HG03045 (cell line): ENCODE measurements around the gene ARID5B.

Source experiments
- ATAC-seq: cut with Tn5 transposase; IDR thresholded peaks from one replicate; pipeline ENCODE4 v1.9.1; 2021; ENCODE audit warnings: mild to moderate bottlenecking, moderate library complexity; ENCODE audit not compliant: unreplicated experiment

ARID5B gene

GRCh38 chr10:62048470-62048869 lies 147.0 kb downstream of the ARID5B start:
- no peak for ATAC-seq

- no peak for ATAC-seq
These were observed 147.6 kb downstream of the ARID5B start for GRCh38 chr10:62048919-62049623.

DNA sequence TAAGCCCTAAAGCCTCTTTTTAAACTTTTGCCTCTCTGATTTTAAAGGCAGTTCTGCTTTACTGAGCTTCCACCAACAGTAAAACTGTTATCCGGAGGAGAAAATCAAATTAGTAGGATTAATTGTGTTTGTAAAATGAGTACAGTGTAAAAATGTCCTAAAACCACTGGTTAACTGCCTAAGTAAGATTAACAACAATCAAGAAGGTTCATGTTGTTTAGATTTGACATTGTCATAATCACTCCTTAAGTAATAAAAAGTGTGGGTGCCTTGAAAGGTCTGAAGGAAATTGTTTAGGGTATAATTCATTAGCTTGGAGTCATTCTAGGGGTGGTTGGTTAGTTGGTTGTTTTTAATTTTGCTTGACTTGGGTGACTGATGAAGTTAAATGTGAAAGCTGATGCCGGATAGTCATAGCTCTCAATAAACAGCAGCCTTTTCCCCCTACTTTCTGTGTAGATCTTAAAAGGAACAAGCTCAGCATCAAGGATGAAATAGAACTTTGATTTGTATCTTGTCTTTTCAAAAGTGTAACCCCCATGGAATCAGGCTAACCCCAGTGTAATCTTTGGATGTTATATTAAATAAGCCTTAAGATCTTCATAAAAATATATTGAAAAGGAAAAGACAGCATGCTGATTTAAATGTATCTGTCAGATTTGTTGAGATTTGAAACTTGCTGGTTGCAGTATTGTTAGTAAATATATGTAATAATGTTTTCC lies 148.3 kb downstream of the ARID5B start:
- ATAC-seq: no peak

GRCh38 chr10:62050346-62050892 lies 148.9 kb downstream of the ARID5B start:
- no peak for ATAC-seq

- ATAC-seq: peak; percentile 42
These were observed 149.5 kb downstream of the ARID5B start for GRCh38 chr10:62050893-62051433.

- no peak for ATAC-seq
These were observed 150.8 kb downstream of the ARID5B start for GRCh38 chr10:62052276-62052675.

- ATAC-seq: no peak
These were observed 152.4 kb downstream of the ARID5B start for GRCh38 chr10:62053860-62054259.

DNA sequence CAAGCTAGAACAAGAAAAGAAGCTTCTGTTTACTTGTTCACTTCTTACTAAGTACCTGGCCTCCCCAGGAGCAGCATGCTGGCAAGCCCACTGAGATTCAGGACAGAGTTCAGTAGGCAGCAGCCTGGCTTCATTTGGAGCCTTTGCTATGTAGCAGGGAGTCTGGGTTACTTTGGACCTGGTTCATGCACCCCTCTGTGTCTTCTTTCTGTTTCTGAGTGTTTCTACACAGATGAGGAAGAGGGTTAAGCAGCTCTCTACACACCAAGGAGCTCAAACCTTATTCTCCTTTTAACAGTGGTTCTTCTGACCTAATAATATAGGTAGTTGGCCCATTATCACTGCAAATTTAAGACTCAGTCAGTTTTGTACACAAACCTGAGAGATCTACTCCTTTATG lies 152.9 kb downstream of the ARID5B start:
- peak; percentile 40 for ATAC-seq

DNA sequence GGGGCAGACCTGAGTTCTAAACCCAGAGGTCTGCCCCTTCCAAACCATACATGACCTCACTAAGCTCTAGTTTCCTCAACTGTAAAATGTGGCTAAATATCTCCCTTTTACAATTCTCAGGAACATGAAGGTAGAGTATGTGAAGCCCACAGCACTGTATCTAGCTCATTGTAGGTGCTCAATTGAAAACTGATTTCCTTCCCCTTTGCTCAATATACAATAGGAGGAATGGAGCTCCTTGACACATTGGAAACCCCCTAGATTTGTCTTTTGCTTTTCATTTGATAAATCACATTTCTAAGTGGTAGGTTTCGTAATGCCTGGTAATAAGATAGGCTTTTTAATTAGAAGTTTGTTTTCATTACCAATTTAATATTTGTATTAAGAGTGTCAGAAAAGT lies 153.3 kb downstream of the ARID5B start:
- peak; percentile 34 for ATAC-seq

DNA sequence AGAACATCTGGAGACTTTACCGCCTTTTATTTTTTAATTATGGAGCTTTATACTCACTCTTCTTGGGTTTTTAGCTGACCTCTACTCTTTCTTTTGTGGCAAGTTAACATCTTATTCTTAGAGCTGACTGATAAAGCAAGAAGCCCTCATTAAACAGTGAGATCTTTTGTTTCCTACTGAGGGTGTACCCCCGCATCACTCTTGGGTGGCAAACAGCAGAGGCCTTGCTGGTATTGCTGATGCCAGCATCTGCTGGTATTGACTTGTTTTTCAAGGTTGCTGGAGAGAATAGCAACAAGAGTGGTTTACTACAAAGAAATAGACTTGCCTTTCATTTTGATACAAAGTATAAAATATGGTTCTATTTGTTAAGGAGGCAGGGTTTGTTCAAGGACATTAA lies 154.7 kb downstream of the ARID5B start:
- ATAC-seq: no peak

DNA sequence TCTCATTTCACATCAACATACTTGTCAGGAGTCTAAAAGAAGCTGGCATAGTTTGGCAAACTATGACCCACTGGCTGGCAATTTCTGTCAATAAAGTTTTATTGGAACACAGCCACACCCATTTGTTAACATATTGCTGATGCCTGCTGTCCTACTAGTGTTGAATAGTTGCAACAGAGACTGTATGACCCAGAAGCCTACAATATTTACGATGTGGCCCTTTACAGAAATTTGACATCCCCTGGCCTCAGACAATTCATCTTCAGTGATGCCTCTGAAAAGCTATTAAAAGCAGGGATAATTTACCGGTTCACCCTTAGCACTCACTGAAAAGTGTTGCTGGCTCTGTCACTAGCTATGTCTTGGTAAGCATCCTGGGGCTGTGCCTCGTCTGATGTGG lies 155.2 kb downstream of the ARID5B start:
- no peak for ATAC-seq

- ATAC-seq: no peak
These were observed 155.9 kb downstream of the ARID5B start for GRCh38 chr10:62057359-62057758.

GRCh38 chr10:62057850-62058249 lies 156.4 kb downstream of the ARID5B start:
- no peak for ATAC-seq

GRCh38 chr10:62058476-62058875 lies 157.0 kb downstream of the ARID5B start:
- no peak for ATAC-seq

GRCh38 chr10:62058896-62059216 lies 157.4 kb downstream of the ARID5B start:
- no peak for ATAC-seq

- ATAC-seq: no peak
These were observed 157.9 kb downstream of the ARID5B start for GRCh38 chr10:62059217-62059920.

- ATAC-seq: no peak
These were observed 160.5 kb downstream of the ARID5B start for GRCh38 chr10:62062028-62062427.

- ATAC-seq: no peak
These were observed 161.4 kb downstream of the ARID5B start for GRCh38 chr10:62062752-62063512.

GRCh38 chr10:62063795-62064472 lies 162.4 kb downstream of the ARID5B start:
- no peak for ATAC-seq

DNA sequence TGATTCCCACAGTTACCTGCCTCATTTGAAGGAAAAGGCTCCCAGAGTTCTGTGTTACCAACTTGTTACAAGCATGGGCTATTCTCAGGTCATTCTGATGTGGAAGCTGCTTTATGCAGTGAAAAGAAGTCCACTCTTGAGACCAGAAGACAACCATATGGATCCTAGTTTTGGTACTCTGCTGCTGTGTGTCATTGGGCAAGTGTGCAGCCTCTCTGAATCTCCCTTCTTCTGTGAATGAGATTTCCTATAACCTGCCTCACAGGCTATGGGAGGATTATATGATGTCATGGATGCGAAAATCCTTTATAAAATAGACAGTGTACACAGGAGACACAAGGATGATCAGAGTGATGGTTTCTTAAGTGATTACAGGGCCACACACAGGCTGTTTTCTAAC lies 166.1 kb downstream of the ARID5B start:
- ATAC-seq: no peak
